ENCODE measurements around the gene THADA. TPM values are rescaled to one million over a fixed set of nuclear protein-coding genes. Genes with fewer than 3 reads are reported as not detected.
"Not testable (repeated sequence)": the region's sequence is repeated elsewhere in the genome, so short reads cannot be mapped to it uniquely, and the experiment has no call there.

Gene THADA
- total RNA-seq, 2 experiments from 2014 or later = 34.5 to 35.2 TPM

GRCh38 chr2:43460174-43460546 lies 135.7 kb downstream of the THADA start:
- no peaks in the 10 kb centered on the region for H3K9me3 Mint-ChIP-seq
- H3K36me3 Mint-ChIP-seq = peaks cover 7% of the 10 kb centered on the region

GRCh38 chr2:43459446-43460173 lies 136.2 kb downstream of the THADA start:
- H3K4me3 Mint-ChIP-seq = no peak overlapping the region
- no peak overlapping the region for H3K27ac Mint-ChIP-seq

More at GRCh38 chr2:43460174-43460546, 135.7 kb downstream of the THADA start:
- no peak for DNase-seq
- no peak overlapping the region for H3K4me3 Mint-ChIP-seq
- no peak overlapping the region for H3K27ac Mint-ChIP-seq
- H3K4me1 Mint-ChIP-seq = peaks cover 24% of the 10 kb centered on the region
- no peaks in the 10 kb centered on the region for H3K27me3 Mint-ChIP-seq

GRCh38 chr2:43458014-43458628 lies 137.7 kb downstream of the THADA start:
- Mint-ChIP-seq H3K4me3 (no peak overlapping the region), H3K27ac (no peak overlapping the region), H3K9me3 (no peaks in the 10 kb centered on the region), H3K4me1 (peaks cover 24% of the 10 kb centered on the region), H3K36me3 (peaks cover 8% of the 10 kb centered on the region), H3K27me3 (no peaks in the 10 kb centered on the region)
- DNase-seq = no peak

More at GRCh38 chr2:43459446-43460173, 136.2 kb downstream of the THADA start:
- no peaks in the 10 kb centered on the region for H3K9me3 Mint-ChIP-seq
- peaks cover 24% of the 10 kb centered on the region for H3K4me1 Mint-ChIP-seq
- DNase-seq = no peak
- peaks cover 7% of the 10 kb centered on the region for H3K36me3 Mint-ChIP-seq
- H3K27me3 Mint-ChIP-seq = no peaks in the 10 kb centered on the region

- DNase-seq = no peak
- Mint-ChIP-seq H3K36me3 (peaks cover 26% of the 10 kb centered on the region), H3K9me3 (peaks cover 1% of the 10 kb centered on the region), H3K4me3 (no peak overlapping the region), H3K4me1 (peaks cover 13% of the 10 kb centered on the region), H3K27ac (no peak overlapping the region), H3K27me3 (no peaks in the 10 kb centered on the region)
Observed at GRCh38 chr2:43455731-43456642, 139.9 kb downstream of the THADA start.

GRCh38 chr2:43455296-43455695 lies 140.5 kb downstream of the THADA start:
- Mint-ChIP-seq H3K27ac (no peak overlapping the region), H3K9me3 (peaks cover 1% of the 10 kb centered on the region), H3K4me3 (no peak overlapping the region), H3K36me3 (peaks cover 30% of the 10 kb centered on the region), H3K27me3 (no peaks in the 10 kb centered on the region), H3K4me1 (peaks cover 7% of the 10 kb centered on the region)
- no peak for DNase-seq

- Mint-ChIP-seq H3K36me3 (peaks cover 30% of the 10 kb centered on the region), H3K9me3 (peaks cover 1% of the 10 kb centered on the region), H3K4me1 (peaks cover 7% of the 10 kb centered on the region), H3K4me3 (no peak overlapping the region), H3K27me3 (no peaks in the 10 kb centered on the region), H3K27ac (no peak overlapping the region)
- no peak for DNase-seq
Observed at GRCh38 chr2:43454791-43455190, 141.0 kb downstream of the THADA start.

- no peak overlapping the region for H3K27ac Mint-ChIP-seq
- H3K4me1 Mint-ChIP-seq = peaks cover 7% of the 10 kb centered on the region
- no peak overlapping the region for H3K4me3 Mint-ChIP-seq
- H3K9me3 Mint-ChIP-seq = peaks cover 1% of the 10 kb centered on the region
- peaks cover 32% of the 10 kb centered on the region for H3K36me3 Mint-ChIP-seq
- H3K27me3 Mint-ChIP-seq = no peaks in the 10 kb centered on the region
- no peak for DNase-seq
Observed at GRCh38 chr2:43453179-43454170, 142.4 kb downstream of the THADA start.

GRCh38 chr2:43452318-43452731 lies 143.5 kb downstream of the THADA start:
- peaks cover 31% of the 10 kb centered on the region for H3K36me3 Mint-ChIP-seq
- no peaks in the 10 kb centered on the region for H3K27me3 Mint-ChIP-seq
- peaks cover 5% of the 10 kb centered on the region for H3K4me1 Mint-ChIP-seq
- H3K9me3 Mint-ChIP-seq = peaks cover 1% of the 10 kb centered on the region
- H3K27ac Mint-ChIP-seq = no peak overlapping the region
- H3K4me3 Mint-ChIP-seq = no peak overlapping the region
- no peak for DNase-seq

GRCh38 chr2:43450617-43451016 lies 145.2 kb downstream of the THADA start:
- Mint-ChIP-seq H3K36me3 (peaks cover 42% of the 10 kb centered on the region), H3K4me3 (no peak overlapping the region), H3K9me3 (peaks cover 1% of the 10 kb centered on the region), H3K27me3 (no peaks in the 10 kb centered on the region), H3K27ac (no peak overlapping the region), H3K4me1 (no peaks in the 10 kb centered on the region)
- DNase-seq = no peak

GRCh38 chr2:43448822-43449110 lies 147.1 kb downstream of the THADA start:
- peaks cover 5% of the 10 kb centered on the region for H3K4me1 Mint-ChIP-seq
- H3K36me3 Mint-ChIP-seq = peaks cover 44% of the 10 kb centered on the region
- no peak overlapping the region for H3K4me3 Mint-ChIP-seq
- no peak for DNase-seq
- no peak overlapping the region for H3K27ac Mint-ChIP-seq
- H3K9me3 Mint-ChIP-seq = peaks cover 1% of the 10 kb centered on the region
- H3K27me3 Mint-ChIP-seq = no peaks in the 10 kb centered on the region

GRCh38 chr2:43448011-43448821 lies 147.6 kb downstream of the THADA start:
- H3K27ac Mint-ChIP-seq = no peak overlapping the region
- no peak for DNase-seq
- H3K27me3 Mint-ChIP-seq = no peaks in the 10 kb centered on the region
- peaks cover 1% of the 10 kb centered on the region for H3K9me3 Mint-ChIP-seq
- peaks cover 44% of the 10 kb centered on the region for H3K36me3 Mint-ChIP-seq
- no peak overlapping the region for H3K4me3 Mint-ChIP-seq
- H3K4me1 Mint-ChIP-seq = peaks cover 5% of the 10 kb centered on the region

GRCh38 chr2:43446755-43447154 lies 149.1 kb downstream of the THADA start:
- DNase-seq, H3K4me3 Mint-ChIP-seq, H3K4me1 Mint-ChIP-seq, H3K27me3 Mint-ChIP-seq, H3K27ac Mint-ChIP-seq, H3K9me3 Mint-ChIP-seq: not testable (repeated sequence)
- peaks cover 41% of the 10 kb centered on the region for H3K36me3 Mint-ChIP-seq

- H3K4me1 Mint-ChIP-seq = peaks cover 5% of the 10 kb centered on the region
- no peak for DNase-seq
- peaks cover 36% of the 10 kb centered on the region for H3K36me3 Mint-ChIP-seq
- no peaks in the 10 kb centered on the region for H3K9me3 Mint-ChIP-seq
- H3K27me3 Mint-ChIP-seq = no peaks in the 10 kb centered on the region
- no peak overlapping the region for H3K27ac Mint-ChIP-seq
- no peak overlapping the region for H3K4me3 Mint-ChIP-seq
Observed at GRCh38 chr2:43445781-43446180, 150.1 kb downstream of the THADA start.

Data from activated naive CD8-positive, alpha-beta T cell treated with anti-CD3 and anti-CD28 coated beads for 36 hours (primary cell).